HepG2 (cell line): Measurements from ENCODE around the gene EIF2S3B.

ENCODE experiments used
- BRD4 ChIP-seq: sonication (generic); formaldehyde crosslinking; IDR thresholded peaks from 2 replicates; pipeline ENCODE4 v1.4.0; 2020; ENCODE audit warnings: missing genetic modification reagents
- CAMTA2 ChIP-seq: sonication (generic); formaldehyde crosslinking; IDR thresholded peaks from 2 replicates; pipeline ENCODE4 v1.4.0; 2020; ENCODE audit warnings: mild to moderate bottlenecking, missing genetic modification reagents, borderline replicate concordance
- CHD2 ChIP-seq: IDR thresholded peaks from 2 replicates; pipeline ENCODE4 v1.6.1; 2011; ENCODE audit warnings: low read depth, low read length, improper control_type of control experiment
- IKZF1 ChIP-seq: fragments of 450-650 bp; IDR thresholded peaks from 2 replicates; pipeline ENCODE4 v1.7.1; 2016
- POLR2A ChIP-seq, 2 experiments: IDR thresholded peaks; 2 replicates each; pipeline ENCODE4 v1.6.1; 2011; ENCODE audit warnings: low read depth in 2 of 2, low read length in 2 of 2, mild to moderate bottlenecking in 1 of 2, moderate library complexity in 1 of 2; ENCODE audit not compliant: insufficient read depth in 1 of 2
- TCF12 ChIP-seq, 2 experiments: fragments of 450-650 bp in 1 of 2; sonication (generic) in 1 of 2; formaldehyde crosslinking in 1 of 2; IDR thresholded peaks; 2 replicates each; pipeline versions ENCODE4 v1.6.1 to v1.8.0; 2017 to 2022; ENCODE audit warnings: antibody characterized with exemption in 1 of 2, mild to moderate bottlenecking in 1 of 2, missing genetic modification reagents in 1 of 2, moderate library complexity in 1 of 2
- ZNF24 ChIP-seq: fragments of 450-650 bp; IDR thresholded peaks from 2 replicates; pipeline ENCODE4 v1.6.1; 2017; ENCODE audit warnings: antibody characterized with exemption, mild to moderate bottlenecking
- ZNF280B ChIP-seq: sonication (generic); formaldehyde crosslinking; IDR thresholded peaks from 2 replicates; pipeline ENCODE4 v1.5.0; 2020; ENCODE audit warnings: missing genetic modification reagents, mild to moderate bottlenecking, borderline replicate concordance
- TF ChIP-seq, protein P1 (sequence below): sonication (generic); formaldehyde crosslinking; IDR thresholded peaks from 2 replicates; pipeline ENCODE4 v1.4.0; 2020; ENCODE audit warnings: missing genetic modification reagents, mild to moderate bottlenecking, borderline replicate concordance

DNA sequence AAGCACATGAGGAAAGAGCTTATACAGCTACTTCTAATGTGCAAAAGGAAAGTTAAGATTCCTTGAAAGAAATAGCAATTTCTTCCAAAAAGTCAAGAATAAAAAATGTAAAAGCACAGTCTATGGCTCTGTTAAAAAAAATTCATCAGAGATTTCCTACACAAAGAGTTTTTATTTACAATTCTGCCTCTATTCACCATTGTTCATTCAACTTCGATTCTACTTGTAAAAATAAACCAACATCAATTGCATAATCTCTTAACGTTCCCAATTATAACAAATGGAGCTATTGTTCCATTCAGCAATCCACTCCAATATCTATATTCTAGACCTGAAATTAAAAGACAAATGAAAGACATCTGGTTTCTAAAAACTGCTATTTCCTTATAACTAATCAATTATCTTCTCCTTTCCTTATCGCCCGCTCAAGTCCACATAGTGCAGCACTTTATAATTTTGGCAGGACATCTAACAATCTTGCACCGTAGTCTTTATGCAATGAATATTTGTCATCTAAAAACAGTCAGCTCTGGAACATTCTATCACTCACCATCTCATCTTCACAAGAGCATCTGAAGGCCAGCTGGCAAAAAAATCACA is 6.2 kb downstream of the EIF2S3B start:
- no peak for TF ChIP-seq POLR2A (IDR thresholded peaks at IDR 0.05; ENCODE audit: insufficient read depth in 1 of 2, low read depth in 2 of 2, low read length in 2 of 2)
- TF ChIP-seq CHD2 = no peak
- TF ChIP-seq CAMTA2 (CRISPR knock-in tag) = no peak
- TF ChIP-seq TCF12 (IDR thresholded peaks at IDR 0.05) = no peak
- TF ChIP-seq TCF12 (CRISPR knock-in tag; IDR thresholded peaks at IDR 0.05) = no peak
- TF ChIP-seq IKZF1 = no peak
- no peak for TF ChIP-seq ZNF280B (CRISPR knock-in tag)
- TF ChIP-seq, protein P1, sequence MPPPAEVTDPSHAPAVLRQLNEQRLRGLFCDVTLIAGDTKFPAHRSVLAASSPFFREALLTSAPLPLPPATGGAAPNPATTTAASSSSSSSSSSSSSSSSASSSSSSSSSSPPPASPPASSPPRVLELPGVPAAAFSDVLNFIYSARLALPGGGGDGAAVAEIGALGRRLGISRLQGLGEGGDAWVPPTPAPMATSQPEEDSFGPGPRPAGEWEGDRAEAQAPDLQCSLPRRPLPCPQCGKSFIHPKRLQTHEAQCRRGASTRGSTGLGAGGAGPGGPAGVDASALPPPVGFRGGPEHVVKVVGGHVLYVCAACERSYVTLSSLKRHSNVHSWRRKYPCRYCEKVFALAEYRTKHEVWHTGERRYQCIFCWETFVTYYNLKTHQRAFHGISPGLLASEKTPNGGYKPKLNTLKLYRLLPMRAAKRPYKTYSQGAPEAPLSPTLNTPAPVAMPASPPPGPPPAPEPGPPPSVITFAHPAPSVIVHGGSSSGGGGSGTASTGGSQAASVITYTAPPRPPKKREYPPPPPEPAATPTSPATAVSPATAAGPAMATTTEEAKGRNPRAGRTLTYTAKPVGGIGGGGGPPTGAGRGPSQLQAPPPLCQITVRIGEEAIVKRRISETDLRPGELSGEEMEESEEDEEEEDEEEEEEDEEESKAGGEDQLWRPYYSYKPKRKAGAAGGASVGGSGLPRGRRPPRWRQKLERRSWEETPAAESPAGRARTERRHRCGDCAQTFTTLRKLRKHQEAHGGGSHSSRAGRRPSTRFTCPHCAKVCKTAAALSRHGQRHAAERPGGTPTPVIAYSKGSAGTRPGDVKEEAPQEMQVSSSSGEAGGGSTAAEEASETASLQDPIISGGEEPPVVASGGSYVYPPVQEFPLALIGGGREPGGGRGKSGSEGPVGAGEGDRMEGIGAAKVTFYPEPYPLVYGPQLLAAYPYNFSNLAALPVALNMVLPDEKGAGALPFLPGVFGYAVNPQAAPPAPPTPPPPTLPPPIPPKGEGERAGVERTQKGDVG = no peak
- no peak for TF ChIP-seq ZNF24
- no peak for TF ChIP-seq BRD4
